ENCODE results near the gene CCSAP.

GRCh38 chr1:229305392-229305791 is 37.5 kb downstream of the CCSAP start:
- TF ChIP-seq CTCF (conservative IDR thresholded peaks at IDR 0.05; ENCODE audit: low read length) = no peak
- no peak for TF ChIP-seq EZH2phosphoT487 (IDR thresholded peaks at IDR 0.05; ENCODE audit: borderline replicate concordance)

All from Loucy (cell line).